Stomach (tissue), 9 donors: ENCODE data around the gene DLEU7. TPM values are rescaled to one million over a fixed set of nuclear protein-coding genes. Genes with fewer than 3 reads are reported as not detected.
A peak's percentile ranks its signal among the peaks of the same experiment; 100 is the strongest.

Experiments used
- DNase-seq, 2 donors: peaks; one replicate each; pipeline versions ENCODE4 v3.0.0 to v3.0.0-alpha.2; 2013 to 2019
- H3K27ac ChIP-seq, 5 donors: fragments of 200-600 bp in 4 of 5; sonication (generic) in 4 of 5; one replicate each; pipeline ENCODE4 v1.5.1; 2013 to 2019; ENCODE audit warnings: mild to moderate bottlenecking in 1 of 5, moderate library complexity in 1 of 5
- H3K27me3 ChIP-seq, 3 donors: fragments of 200-600 bp; sonication (generic); one replicate each; pipeline ENCODE4 v1.5.1; 2017 to 2019; ENCODE audit warnings: mixed run types in 1 of 3
- H3K36me3 ChIP-seq, 4 donors: fragments of 200-600 bp; sonication (generic); 1 replicate in 3 of 4; 2 replicates in 1 of 4; pipeline ENCODE4 v1.5.1; 2016 to 2019
- H3K4me1 ChIP-seq, 4 donors: fragments of 200-600 bp; sonication (generic); one replicate each; pipeline ENCODE4 v1.5.1; 2016 to 2019
- H3K4me3 ChIP-seq, 4 donors: fragments of 200-600 bp; sonication (generic) in 3 of 4; one replicate each; pipeline ENCODE4 v1.5.1; 2016 to 2019; ENCODE audit warnings: mild to moderate bottlenecking in 1 of 4
- H3K9me3 ChIP-seq, 4 donors: fragments of 200-600 bp; sonication (generic); one replicate each; pipeline ENCODE4 v1.5.1; 2016 to 2019
- CTCF ChIP-seq, 7 experiments: fragments of 450-650 bp in 4 of 7; fragments of 200-600 bp in 3 of 7; sonication (generic) in 3 of 7; IDR thresholded peaks; one replicate each; pipeline ENCODE4 v1.5.1; 2016 to 2019; ENCODE audit warnings: antibody characterized with exemption in 7 of 7, control low read depth in 2 of 7, mild to moderate bottlenecking in 1 of 7
- EP300 ChIP-seq: sonication (generic); formaldehyde crosslinking; IDR thresholded peaks from one replicate; pipeline ENCODE4 v1.6.1; 2017; ENCODE audit warnings: antibody characterized with exemption
- POLR2A ChIP-seq, 4 donors: fragments of 450-650 bp; IDR thresholded peaks; one replicate each; pipeline ENCODE4 v1.6.1; 2016; ENCODE audit warnings: antibody characterized with exemption in 4 of 4, control low read depth in 2 of 4, mild to moderate bottlenecking in 1 of 4, moderate library complexity in 1 of 4
- POLR2AphosphoS5 ChIP-seq, 3 donors: sonication (generic); formaldehyde crosslinking; IDR thresholded peaks; one replicate each; pipeline ENCODE4 v1.6.1; 2016; ENCODE audit warnings: antibody characterized with exemption in 3 of 3
- WGBS, 5 donors: extraction: QIAGEN DNeasy Blood & Tissue Kit in 3 of 5; methylation state at CpG; one replicate each; pipeline versions ENCODE4 v1.1.5 to v1.1.7; 2013 to 2018; 5-methylcytosine and 5-hydroxymethylcytosine counted together
- intact Hi-C: fragments of 100-400 bp; cut with DNase I; formaldehyde crosslinking; loops from one replicate; pipeline ENCODE4 v1.15.1; 2023; ENCODE audit warnings: low total_unique reads
- polyA plus RNA-seq, 3 donors: library from polyadenylated mRNA; stranded (reverse); fragments of 200-250 nt; gene quantifications; one replicate each; pipeline ENCODE4 v1.2.3, GENCODE V29; 2013
- total RNA-seq, 5 donors: library from RNA; depleted of rRNA; stranded (reverse); fragments of >200 nt; gene quantifications; one replicate each; pipeline versions ENCODE4 v1.1.0 to v1.2.3, GENCODE V29; 2014 to 2016
- donor health status: healthy with polysubstance abuse.
- donor health status: Bipolar disorder and iron deficiency.
- donor health status: healthy.

DLEU7 gene
- total and polyA plus RNA-seq, 8 donors, result 0.05 TPM; not detected in 7

- no peaks in the 10 kb centered on the region for H3K9me3 ChIP-seq
- intact Hi-C loops, result no loop called here
- no peak overlapping the region for H3K27ac ChIP-seq
- H3K4me1 ChIP-seq, result peaks cover 8 to 14% (median 10%) of the 10 kb centered on the region in 4 donors
- peaks cover 8 to 39% (median 17%) of the 10 kb centered on the region in 3 donors for H3K27me3 ChIP-seq
- no peak for DNase-seq
- no peak overlapping the region for H3K4me3 ChIP-seq
- H3K36me3 ChIP-seq, result no peaks in the 10 kb centered on the region
- TF ChIP-seq CTCF (IDR thresholded peaks at IDR 0.05), result no peak
- TF ChIP-seq POLR2AphosphoS5 (IDR thresholded peaks at IDR 0.05), result no peak
- no peak for TF ChIP-seq EP300
- TF ChIP-seq POLR2A (IDR thresholded peaks at IDR 0.05), result no peak
- WGBS, 5 donors, result 84 to 93% (median 88%) methylated on average over 6 of the region's 6 CpGs
Observed at GRCh38 chr13:50844084-50844875, 788 bp upstream of the DLEU7 start.

GRCh38 chr13:50842990-50843256 is 569 bp downstream of the DLEU7 start:
- Histone ChIP-seq H3K9me3 (no peaks in the 10 kb centered on the region), H3K4me1 (peaks cover 8 to 14% (median 10%) of the 10 kb centered on the region in 4 donors), H3K27ac (no peak overlapping the region), H3K27me3 (peaks cover 8 to 39% (median 17%) of the 10 kb centered on the region in 3 donors), H3K36me3 (no peaks in the 10 kb centered on the region), H3K4me3 (peak overlapping the region in 3 of 4 donors; percentile 30 to 43 (median 38))
- DNase-seq, result no peak
- 24 to 44% (median 26%) methylated on average over 6 to 8 of the region's 8 CpGs for WGBS, 5 donors
- intact Hi-C loops, result no loop called here
- TF ChIP-seq CTCF (IDR thresholded peaks at IDR 0.05) (no peak), POLR2AphosphoS5 (IDR thresholded peaks at IDR 0.05) (no peak)

- intact Hi-C loops, result no loop called here
- 66 to 73% (median 70%) methylated on average over 10 of the region's 10 CpGs for WGBS, 5 donors
- H3K4me3 ChIP-seq, result peak overlapping the region in 1 of 4 donors; percentile 38
Observed at GRCh38 chr13:50842251-50842989, 1.1 kb downstream of the DLEU7 start.

More at GRCh38 chr13:50842251-50842989, 1.1 kb downstream of the DLEU7 start:
- no peaks in the 10 kb centered on the region for H3K36me3 ChIP-seq
- H3K27me3 ChIP-seq, result peaks cover 8 to 39% (median 17%) of the 10 kb centered on the region in 3 donors
- peaks cover 8 to 14% (median 10%) of the 10 kb centered on the region in 4 donors for H3K4me1 ChIP-seq
- H3K27ac ChIP-seq, result no peak overlapping the region
- no peak for TF ChIP-seq EP300
- no peak for TF ChIP-seq POLR2AphosphoS5 (IDR thresholded peaks at IDR 0.05)
- no peak for TF ChIP-seq POLR2A (IDR thresholded peaks at IDR 0.05)
- TF ChIP-seq CTCF (IDR thresholded peaks at IDR 0.05), result no peak
- no peaks in the 10 kb centered on the region for H3K9me3 ChIP-seq
- DNase-seq, result peak in 1 of 2 donors; percentile 14
